Keratinocyte (primary cell): ENCODE data around the gene NR6A1. TPM values are rescaled to one million over a fixed set of nuclear protein-coding genes. Genes with fewer than 3 reads are reported as not detected.

Source experiments
- DNase-seq: peaks from one replicate; pipeline ENCODE4 v3.0.0-alpha.2; 2011; ENCODE audit warnings: low read depth, missing footprints, low spot score
- FAIRE-seq: peaks from 2 replicates; lab custom pipeline; 2011; peaks lifted over from hg19 to GRCh38; lab: Jason Lieb, UNC
- H2AFZ ChIP-seq: 2 replicates; pipeline ENCODE4 v1.6.0; 2012; ENCODE audit warnings: low read length, control low read depth, inconsistent platforms; ENCODE audit not compliant: control insufficient read depth
- H3K27ac ChIP-seq: 2 replicates; pipeline ENCODE4 v1.5.1; 2011; ENCODE audit warnings: low read length; ENCODE audit not compliant: control insufficient read depth, insufficient read depth
- H3K27me3 ChIP-seq: 3 replicates; pipeline ENCODE4 v1.6.0; 2011; ENCODE audit warnings: low read length; ENCODE audit not compliant: control insufficient read depth, insufficient read depth; ENCODE audit errors: extremely low read depth
- H3K36me3 ChIP-seq, 2 experiments: 2 replicates in 1 of 2; 3 replicates in 1 of 2; pipeline ENCODE4 v1.5.1; 2011; ENCODE audit warnings: low read length in 2 of 2, mild to moderate bottlenecking in 1 of 2; ENCODE audit not compliant: control insufficient read depth in 2 of 2, insufficient read depth in 2 of 2; ENCODE audit errors: extremely low read depth in 1 of 2
- H3K4me1 ChIP-seq: 3 replicates; pipeline ENCODE4 v1.5.1; 2011; ENCODE audit warnings: low read length; ENCODE audit not compliant: control insufficient read depth, insufficient read depth; ENCODE audit errors: extremely low read depth
- H3K4me2 ChIP-seq: 3 replicates; pipeline ENCODE4 v1.6.0; 2011; ENCODE audit warnings: low read depth, low read length; ENCODE audit not compliant: control insufficient read depth, insufficient read depth; ENCODE audit errors: extremely low read depth
- H3K4me3 ChIP-seq, 3 experiments: fragments of 200-600 bp in 1 of 3; sonication (generic) in 1 of 3; 2 replicates in 2 of 3; 3 replicates in 1 of 3; pipeline ENCODE4 v1.5.1; 2011 to 2016; ENCODE audit warnings: low read length in 3 of 3, mild to moderate bottlenecking in 3 of 3, control low read depth in 2 of 3, inconsistent platforms in 1 of 3, low read depth in 1 of 3, mixed read lengths in 1 of 3, mixed run types in 1 of 3, moderate library complexity in 1 of 3; ENCODE audit not compliant: control insufficient read depth in 2 of 3, insufficient read depth in 2 of 3; ENCODE audit errors: extremely low read depth in 1 of 3
- H3K79me2 ChIP-seq: 2 replicates; pipeline ENCODE4 v1.6.0; 2012; ENCODE audit warnings: low read length; ENCODE audit not compliant: control insufficient read depth, insufficient read depth
- H3K9ac ChIP-seq: 3 replicates; pipeline ENCODE4 v1.6.0; 2011; ENCODE audit warnings: low read length; ENCODE audit not compliant: control insufficient read depth, insufficient read depth; ENCODE audit errors: extremely low read depth
- H3K9me1 ChIP-seq: 3 replicates; pipeline ENCODE4 v1.6.0; 2011; ENCODE audit warnings: low read length; ENCODE audit not compliant: control insufficient read depth, insufficient read depth; ENCODE audit errors: extremely low read depth
- H3K9me3 ChIP-seq: 2 replicates; pipeline ENCODE4 v1.5.1; 2012; ENCODE audit warnings: low read depth, low read length; ENCODE audit not compliant: control insufficient read depth
- H4K20me1 ChIP-seq: 3 replicates; pipeline ENCODE4 v1.6.0; 2011; ENCODE audit warnings: low read length; ENCODE audit not compliant: control insufficient read depth, insufficient read depth; ENCODE audit errors: extremely low read depth
- EZH2 ChIP-seq: IDR thresholded peaks from one replicate; pipeline ENCODE4 v1.6.1; 2012; ENCODE audit warnings: inconsistent platforms, mild to moderate bottlenecking, low read length, moderate library complexity
- dilution Hi-C: fragments of 300-500 bp; cut with MboI; formaldehyde crosslinking; loops from one replicate; pipeline ENCODE4 v1.7.0; 2020; ENCODE audit warnings: low sequenced_read_pairs; ENCODE audit not compliant: extremely low pct_ligation_motif_present
- polyA plus RNA-seq, 5 experiments: library from polyadenylated mRNA; depleted of rRNA in 3 of 5; stranded (reverse) in 3 of 5; stranded (forward) in 1 of 5; unstranded in 1 of 5; fragments of >200 nt; gene quantifications; 1 replicate in 1 of 5; 2 replicates in 3 of 5; 3 replicates in 1 of 5; pipeline versions ENCODE4 v1.2.1 to v1.2.3, GENCODE V29; 2011 to 2012; ENCODE audit warnings: missing spikeins in 2 of 5, low read depth in 1 of 5, low replicate concordance in 1 of 5
- TF ChIP-seq, protein P1 (sequence below), 3 experiments: IDR thresholded peaks in 1 of 3; conservative IDR thresholded peaks in 1 of 3; optimal IDR thresholded peaks in 1 of 3; 2 replicates in 2 of 3; 3 replicates in 1 of 3; pipeline versions ENCODE3 to v1.5.1; 2011; ENCODE audit warnings: low read length in 3 of 3, mild to moderate bottlenecking in 3 of 3, moderate library complexity in 2 of 3, control low read depth in 1 of 3, inconsistent platforms in 1 of 3; ENCODE audit not compliant: insufficient read depth in 2 of 3; ENCODE audit errors: extremely low read depth in 1 of 3

The NR6A1 gene
- polyA plus RNA-seq, 1 donor (not counting 4 experiments of a cell fraction or from before 2014, with no cell fraction given): 1.8 TPM

DNA sequence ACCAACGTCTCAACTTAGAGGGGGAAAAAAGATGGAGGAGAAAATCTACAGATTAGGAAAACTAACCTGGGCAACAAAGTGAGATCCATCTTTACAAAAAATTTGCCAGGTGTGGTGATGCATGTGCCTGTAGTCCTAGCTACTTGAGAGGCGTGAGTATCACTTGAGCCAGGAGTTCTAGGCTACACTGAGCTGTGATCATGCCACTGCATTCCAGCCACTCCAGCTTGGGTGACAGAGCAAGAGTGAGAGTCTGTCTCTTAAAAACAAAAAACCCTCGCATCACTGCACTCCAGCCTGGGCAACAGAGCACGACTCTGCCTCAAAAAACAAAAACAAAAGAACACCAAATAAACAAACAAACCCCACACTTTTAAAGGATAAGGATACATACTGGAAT lies 165.9 kb downstream of the NR6A1 start:
- no peak overlapping the region for H2AFZ ChIP-seq
- no peak overlapping the region for H3K4me3 ChIP-seq
- no peaks in the 10 kb centered on the region for H4K20me1 ChIP-seq
- H3K36me3 ChIP-seq: no peaks in the 10 kb centered on the region
- dilution Hi-C loops: no loop called here
- H3K79me2 ChIP-seq: no peaks in the 10 kb centered on the region
- DNase-seq: no peak
- no peaks in the 10 kb centered on the region for H3K9me1 ChIP-seq
- H3K9me3 ChIP-seq: no peaks in the 10 kb centered on the region
- no peak overlapping the region for H3K9ac ChIP-seq
- H3K4me1 ChIP-seq: peaks cover 14% of the 10 kb centered on the region
- no peaks in the 10 kb centered on the region for H3K27me3 ChIP-seq
- TF ChIP-seq, protein P1, sequence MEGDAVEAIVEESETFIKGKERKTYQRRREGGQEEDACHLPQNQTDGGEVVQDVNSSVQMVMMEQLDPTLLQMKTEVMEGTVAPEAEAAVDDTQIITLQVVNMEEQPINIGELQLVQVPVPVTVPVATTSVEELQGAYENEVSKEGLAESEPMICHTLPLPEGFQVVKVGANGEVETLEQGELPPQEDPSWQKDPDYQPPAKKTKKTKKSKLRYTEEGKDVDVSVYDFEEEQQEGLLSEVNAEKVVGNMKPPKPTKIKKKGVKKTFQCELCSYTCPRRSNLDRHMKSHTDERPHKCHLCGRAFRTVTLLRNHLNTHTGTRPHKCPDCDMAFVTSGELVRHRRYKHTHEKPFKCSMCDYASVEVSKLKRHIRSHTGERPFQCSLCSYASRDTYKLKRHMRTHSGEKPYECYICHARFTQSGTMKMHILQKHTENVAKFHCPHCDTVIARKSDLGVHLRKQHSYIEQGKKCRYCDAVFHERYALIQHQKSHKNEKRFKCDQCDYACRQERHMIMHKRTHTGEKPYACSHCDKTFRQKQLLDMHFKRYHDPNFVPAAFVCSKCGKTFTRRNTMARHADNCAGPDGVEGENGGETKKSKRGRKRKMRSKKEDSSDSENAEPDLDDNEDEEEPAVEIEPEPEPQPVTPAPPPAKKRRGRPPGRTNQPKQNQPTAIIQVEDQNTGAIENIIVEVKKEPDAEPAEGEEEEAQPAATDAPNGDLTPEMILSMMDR (optimal IDR thresholded peaks at IDR 0.05 in 1 of 3, IDR thresholded peaks at IDR 0.05 in 1 of 3, conservative IDR thresholded peaks at IDR 0.05 in 1 of 3; ENCODE audit: extremely low read depth in 1 of 3, insufficient read depth in 2 of 3, low read length in 3 of 3): no peak
- no peak for TF ChIP-seq EZH2
- H3K4me2 ChIP-seq: no peak overlapping the region
- no peak overlapping the region for H3K27ac ChIP-seq
- no peak for FAIRE-seq

- DNase-seq (no peak), FAIRE-seq (no peak)
- Histone ChIP-seq H3K9me1 (no peaks in the 10 kb centered on the region), H3K9ac (no peak overlapping the region), H3K4me3 (no peak overlapping the region), H3K9me3 (no peaks in the 10 kb centered on the region), H3K4me2 (no peak overlapping the region), H3K27ac (no peak overlapping the region), H3K36me3 (no peaks in the 10 kb centered on the region), H2AFZ (no peak overlapping the region), H3K27me3 (no peaks in the 10 kb centered on the region), H4K20me1 (no peaks in the 10 kb centered on the region), H3K79me2 (no peaks in the 10 kb centered on the region), H3K4me1 (peaks cover 14% of the 10 kb centered on the region)
- no peak for TF ChIP-seq EZH2
- TF ChIP-seq, protein P1 (optimal IDR thresholded peaks at IDR 0.05 in 1 of 3, IDR thresholded peaks at IDR 0.05 in 1 of 3, conservative IDR thresholded peaks at IDR 0.05 in 1 of 3; ENCODE audit: extremely low read depth in 1 of 3, insufficient read depth in 2 of 3, low read length in 3 of 3): no peak
- dilution Hi-C loops: no loop called here
These were observed 168.5 kb downstream of the NR6A1 start for GRCh38 chr9:124602632-124603031.
